ENCODE measurements around the gene VCL.
"Not testable (repeated sequence)": the region's sequence is repeated elsewhere in the genome, so short reads cannot be mapped to it uniquely, and the experiment has no call there.

Gene VCL

DNA sequence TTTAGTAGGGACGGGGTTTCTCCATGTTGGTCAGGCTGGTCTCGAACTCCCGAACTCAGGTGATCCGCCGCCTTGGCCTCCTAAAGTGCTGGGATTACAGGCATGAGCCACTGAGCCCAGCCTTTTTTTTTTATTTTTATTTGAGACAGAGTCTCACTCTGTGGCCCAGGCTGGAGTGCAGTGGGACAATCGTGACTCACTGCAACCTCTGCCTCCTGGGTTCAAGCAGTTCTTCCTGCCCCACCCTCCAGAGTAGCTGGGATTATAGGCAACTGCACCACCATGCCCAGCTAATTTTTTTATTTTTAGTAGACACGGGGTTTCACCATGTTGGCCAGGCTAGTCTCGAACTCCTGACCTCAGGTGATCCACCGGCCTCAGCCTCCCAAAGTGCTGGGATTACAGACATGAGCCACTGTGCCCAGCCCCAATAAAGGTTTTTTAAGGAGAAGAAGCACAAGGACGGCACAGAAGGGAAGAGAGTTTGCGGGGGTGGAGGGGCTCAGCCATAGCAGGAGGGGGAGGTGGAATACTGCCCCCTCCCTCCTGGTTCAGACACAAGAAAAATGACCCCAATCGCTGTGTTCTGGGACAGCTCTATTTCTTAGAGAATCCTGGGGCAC, 32.5 kb upstream of the VCL start:
- not testable (repeated sequence) for ATAC-seq (replicated peaks; ENCODE audit: extremely low read depth, poor library complexity, severe bottlenecking); H3K27ac Mint-ChIP-seq (ENCODE audit: low read depth); H3K27me3 Mint-ChIP-seq; H3K4me3 Mint-ChIP-seq; H3K36me3 Mint-ChIP-seq (ENCODE audit: insufficient read depth); H3K9me3 Mint-ChIP-seq; DNase-seq (ENCODE audit: low spot score in 2 of 2)
- H3K4me1 Mint-ChIP-seq: peaks cover 35% of the 10 kb centered on the region

DNA sequence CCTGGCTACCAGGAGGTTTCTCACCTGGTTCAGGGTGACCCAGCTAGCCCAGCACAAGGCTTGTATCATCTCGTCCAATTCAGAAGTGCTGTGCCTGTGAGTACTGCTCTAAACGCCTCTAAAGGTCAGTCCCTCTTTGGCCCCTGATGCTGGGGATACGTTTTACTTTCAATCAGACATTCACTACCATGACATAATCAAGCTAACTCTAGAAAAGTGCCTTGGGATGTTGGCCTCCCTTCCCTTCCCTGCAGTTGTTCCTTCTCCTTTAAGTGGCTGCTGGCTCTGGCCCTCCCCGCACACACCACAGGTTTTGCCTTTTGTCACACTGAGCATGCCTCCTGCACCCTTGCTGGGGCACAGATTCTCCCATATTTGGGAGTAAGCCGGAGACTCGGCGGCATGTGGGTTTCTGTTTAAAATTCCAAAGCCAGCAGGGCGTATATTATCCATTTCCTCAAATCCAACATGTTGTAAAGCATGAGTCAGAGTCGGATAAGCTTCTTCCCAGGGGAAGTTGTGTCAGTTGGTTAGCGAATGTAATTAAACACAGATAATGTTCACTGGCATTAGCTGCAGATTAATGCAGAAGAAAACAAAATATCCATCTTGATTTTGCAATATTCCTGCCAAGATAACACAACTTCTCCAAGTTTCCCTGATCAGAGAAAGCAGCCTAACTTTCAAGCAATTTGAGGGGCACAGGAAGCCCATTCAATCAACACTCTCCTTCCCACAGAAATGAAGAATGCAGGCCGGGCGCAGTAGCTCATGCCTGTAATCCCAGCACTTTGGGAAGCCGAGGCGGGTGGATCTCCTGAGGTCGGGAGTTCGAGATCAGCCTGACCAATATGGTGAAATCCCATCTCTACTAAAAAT, 31.8 kb upstream of the VCL start:
- Mint-ChIP-seq H3K36me3 (ENCODE audit: insufficient read depth) (peaks cover 2% of the 10 kb centered on the region), H3K4me3 (no peak overlapping the region), H3K27ac (ENCODE audit: low read depth) (no peak overlapping the region), H3K27me3 (no peaks in the 10 kb centered on the region), H3K4me1 (peaks cover 28% of the 10 kb centered on the region), H3K9me3 (no peaks in the 10 kb centered on the region)
- no peak for ATAC-seq (replicated peaks; ENCODE audit: extremely low read depth, poor library complexity, severe bottlenecking)
- no peak for DNase-seq (ENCODE audit: low spot score in 2 of 2)

DNA sequence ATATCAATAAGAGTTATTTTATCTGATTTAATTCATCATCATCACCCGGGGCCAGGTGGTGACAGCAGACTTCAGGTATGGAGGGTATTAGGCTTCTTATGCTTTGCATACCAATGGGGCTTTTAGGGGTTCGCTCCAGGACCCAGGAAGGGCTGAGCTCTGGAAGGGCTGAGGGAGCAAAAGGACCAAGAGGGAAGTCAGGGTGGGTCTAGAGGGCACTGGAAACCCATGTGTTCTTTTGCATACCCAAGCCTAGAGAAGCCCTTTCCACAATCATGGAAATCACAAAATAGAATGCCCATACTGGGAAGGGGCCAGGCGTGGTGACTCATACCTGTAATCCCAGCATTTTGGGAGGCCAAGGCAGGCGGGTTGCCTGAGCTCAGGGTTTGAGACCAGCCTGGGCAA, 30.9 kb upstream of the VCL start:
- no peaks in the 10 kb centered on the region for H3K9me3 Mint-ChIP-seq
- H3K4me3 Mint-ChIP-seq: no peak overlapping the region
- H3K36me3 Mint-ChIP-seq (ENCODE audit: insufficient read depth): peaks cover 2% of the 10 kb centered on the region
- H3K27me3 Mint-ChIP-seq: no peaks in the 10 kb centered on the region
- ATAC-seq (replicated peaks; ENCODE audit: extremely low read depth, poor library complexity, severe bottlenecking): no peak
- DNase-seq (ENCODE audit: low spot score in 2 of 2): no peak
- H3K4me1 Mint-ChIP-seq: peaks cover 26% of the 10 kb centered on the region
- H3K27ac Mint-ChIP-seq (ENCODE audit: low read depth): no peak overlapping the region

GRCh38 chr10:73967544-73967943, 30.4 kb upstream of the VCL start:
- Mint-ChIP-seq H3K27me3 (no peaks in the 10 kb centered on the region), H3K4me1 (peaks cover 26% of the 10 kb centered on the region), H3K36me3 (ENCODE audit: insufficient read depth) (peaks cover 2% of the 10 kb centered on the region), H3K4me3 (no peak overlapping the region), H3K27ac (ENCODE audit: low read depth) (no peak overlapping the region), H3K9me3 (no peaks in the 10 kb centered on the region)
- ATAC-seq (replicated peaks; ENCODE audit: extremely low read depth, poor library complexity, severe bottlenecking) (no peak), DNase-seq (ENCODE audit: low spot score in 2 of 2) (no peak)

DNA sequence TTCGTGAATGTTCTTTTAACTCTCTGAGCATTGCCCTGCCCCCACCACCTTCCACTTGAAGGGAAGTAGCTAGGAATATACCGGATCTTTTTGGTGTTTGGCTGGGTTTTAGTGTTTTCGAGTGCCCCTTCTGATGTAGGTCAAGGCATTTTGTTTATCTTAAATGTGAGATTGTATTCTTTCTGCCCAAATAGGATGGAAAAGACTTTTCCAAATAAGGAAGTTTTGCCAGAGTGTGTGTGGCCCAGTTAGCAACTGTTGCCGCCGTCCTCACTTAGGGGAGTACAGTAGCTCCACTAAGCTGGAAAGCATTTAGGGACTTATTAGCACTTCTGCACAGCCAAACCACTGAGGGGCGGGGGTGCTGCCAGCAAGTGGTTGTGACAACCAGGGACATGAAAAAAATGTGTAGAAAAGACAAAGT, 29.8 kb upstream of the VCL start:
- peaks cover 26% of the 10 kb centered on the region for H3K4me1 Mint-ChIP-seq
- H3K27ac Mint-ChIP-seq (ENCODE audit: low read depth): no peak overlapping the region
- DNase-seq (ENCODE audit: low spot score in 2 of 2): peak in 1 of 2 donors; percentile 25
- no peaks in the 10 kb centered on the region for H3K9me3 Mint-ChIP-seq
- ATAC-seq (replicated peaks; ENCODE audit: extremely low read depth, poor library complexity, severe bottlenecking): peak; percentile 89
- peak overlapping the region; percentile 37 for H3K4me3 Mint-ChIP-seq
- H3K36me3 Mint-ChIP-seq (ENCODE audit: insufficient read depth): peaks cover 2% of the 10 kb centered on the region
- H3K27me3 Mint-ChIP-seq: no peaks in the 10 kb centered on the region

DNA sequence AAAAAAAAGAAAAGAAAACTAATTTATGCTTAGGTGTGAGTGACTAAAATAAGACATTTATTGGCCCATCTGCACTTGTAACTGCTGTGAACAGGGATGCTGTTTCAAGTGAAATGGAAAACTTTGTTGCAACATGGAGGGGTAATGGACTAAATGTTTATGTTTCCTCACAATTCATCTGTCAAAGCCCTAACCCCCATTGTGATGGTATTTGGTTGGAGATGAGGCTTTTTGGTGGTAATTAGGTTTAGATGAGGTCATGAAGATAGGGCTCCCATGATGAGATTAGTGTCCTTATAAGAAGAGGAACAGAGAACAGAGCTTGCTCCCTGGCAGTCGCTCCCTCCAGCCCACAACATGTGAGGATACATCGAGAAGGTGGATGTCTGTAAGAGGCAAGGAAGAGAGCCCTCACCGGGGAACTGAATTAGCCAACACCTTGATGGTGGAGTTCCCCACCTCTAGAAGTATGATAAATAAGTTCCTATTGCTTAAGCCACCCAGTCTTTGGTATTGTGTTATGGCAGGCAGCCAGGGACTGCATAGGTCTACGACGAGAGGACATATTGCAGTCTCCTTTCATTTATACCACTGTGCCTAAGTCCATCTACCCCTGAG, 28.6 kb upstream of the VCL start:
- no peak overlapping the region for H3K27ac Mint-ChIP-seq (ENCODE audit: low read depth)

GRCh38 chr10:73970845-73971244, 27.1 kb upstream of the VCL start:
- H3K9me3 Mint-ChIP-seq: no peaks in the 10 kb centered on the region
- H3K4me3 Mint-ChIP-seq: no peak overlapping the region
- DNase-seq (ENCODE audit: low spot score in 2 of 2): no peak
- H3K36me3 Mint-ChIP-seq (ENCODE audit: insufficient read depth): peaks cover 2% of the 10 kb centered on the region
- no peak overlapping the region for H3K27ac Mint-ChIP-seq (ENCODE audit: low read depth)
- ATAC-seq (replicated peaks; ENCODE audit: extremely low read depth, poor library complexity, severe bottlenecking): no peak
- peaks cover 40% of the 10 kb centered on the region for H3K4me1 Mint-ChIP-seq
- no peaks in the 10 kb centered on the region for H3K27me3 Mint-ChIP-seq

More for the DNA sequence above, 28.6 kb upstream of the VCL start:
- DNase-seq (ENCODE audit: low spot score in 2 of 2) (no peak), ATAC-seq (replicated peaks; ENCODE audit: extremely low read depth, poor library complexity, severe bottlenecking) (no peak)
- Mint-ChIP-seq H3K27me3 (no peaks in the 10 kb centered on the region), H3K9me3 (no peaks in the 10 kb centered on the region), H3K4me3 (no peak overlapping the region), H3K4me1 (peaks cover 35% of the 10 kb centered on the region), H3K36me3 (ENCODE audit: insufficient read depth) (peaks cover 2% of the 10 kb centered on the region)

DNA sequence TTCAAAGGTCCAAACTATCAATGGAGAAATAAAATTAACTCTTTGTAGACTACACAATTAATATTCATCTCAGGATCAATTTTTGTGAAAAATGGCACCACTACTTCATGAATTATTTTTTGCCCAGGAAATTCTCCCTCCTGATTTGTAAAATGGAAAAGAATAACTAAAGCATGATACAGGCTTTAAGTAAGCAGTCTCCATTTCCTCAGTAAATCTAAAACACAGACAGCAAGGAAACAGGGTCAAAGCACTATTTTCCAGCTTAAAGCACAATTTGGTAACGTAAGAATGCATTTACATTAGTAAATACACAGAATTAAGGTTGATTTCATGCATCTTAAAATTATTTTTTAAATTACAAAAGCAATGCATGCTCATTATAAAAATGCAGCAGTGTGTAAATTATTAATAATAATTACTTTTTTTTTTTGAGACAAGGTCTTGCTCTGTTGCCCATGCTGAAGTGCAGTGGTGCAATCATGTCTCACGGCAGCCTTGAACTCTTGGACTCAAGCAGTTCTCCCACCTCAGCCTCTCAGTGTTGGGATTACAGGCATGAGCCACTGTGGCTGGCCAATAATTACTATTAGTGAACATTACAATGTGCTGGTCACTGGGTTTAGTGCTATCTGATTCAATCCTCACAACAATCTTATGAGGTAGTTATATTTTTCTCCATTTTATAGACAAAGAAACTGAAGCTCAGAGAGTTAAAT, 26.1 kb upstream of the VCL start:
- H3K27ac Mint-ChIP-seq (ENCODE audit: low read depth): no peak overlapping the region
- H3K36me3 Mint-ChIP-seq (ENCODE audit: insufficient read depth): no peaks in the 10 kb centered on the region
- no peak overlapping the region for H3K4me3 Mint-ChIP-seq
- H3K4me1 Mint-ChIP-seq: peaks cover 39% of the 10 kb centered on the region
- no peak for ATAC-seq (replicated peaks; ENCODE audit: extremely low read depth, poor library complexity, severe bottlenecking)
- H3K9me3 Mint-ChIP-seq: no peaks in the 10 kb centered on the region
- no peak for DNase-seq (ENCODE audit: low spot score in 2 of 2)
- H3K27me3 Mint-ChIP-seq: no peaks in the 10 kb centered on the region

DNA sequence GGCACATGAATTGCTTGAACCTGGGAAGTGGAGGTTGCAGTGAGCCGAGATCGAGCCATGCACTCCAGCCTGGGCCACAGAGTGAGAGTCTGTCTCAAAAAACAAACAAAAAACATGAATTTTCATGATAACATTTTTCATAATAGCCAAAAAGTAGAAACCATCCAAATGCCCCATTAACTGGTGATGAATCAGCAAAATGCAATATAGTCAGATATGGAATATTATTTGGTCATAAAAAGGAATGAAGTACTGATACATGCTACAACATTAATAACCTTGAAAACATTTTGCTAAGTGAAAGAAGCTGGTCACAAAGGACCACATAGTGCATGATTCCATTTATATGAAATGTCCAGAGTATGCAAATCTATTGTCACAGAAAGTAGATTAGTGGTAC, 24.5 kb upstream of the VCL start:
- Mint-ChIP-seq H3K4me3 (no peak overlapping the region), H3K9me3 (no peaks in the 10 kb centered on the region), H3K27me3 (no peaks in the 10 kb centered on the region), H3K27ac (ENCODE audit: low read depth) (no peak overlapping the region), H3K4me1 (peaks cover 26% of the 10 kb centered on the region), H3K36me3 (ENCODE audit: insufficient read depth) (no peaks in the 10 kb centered on the region)
- ATAC-seq (replicated peaks; ENCODE audit: extremely low read depth, poor library complexity, severe bottlenecking) (no peak), DNase-seq (ENCODE audit: low spot score in 2 of 2) (no peak)

DNA sequence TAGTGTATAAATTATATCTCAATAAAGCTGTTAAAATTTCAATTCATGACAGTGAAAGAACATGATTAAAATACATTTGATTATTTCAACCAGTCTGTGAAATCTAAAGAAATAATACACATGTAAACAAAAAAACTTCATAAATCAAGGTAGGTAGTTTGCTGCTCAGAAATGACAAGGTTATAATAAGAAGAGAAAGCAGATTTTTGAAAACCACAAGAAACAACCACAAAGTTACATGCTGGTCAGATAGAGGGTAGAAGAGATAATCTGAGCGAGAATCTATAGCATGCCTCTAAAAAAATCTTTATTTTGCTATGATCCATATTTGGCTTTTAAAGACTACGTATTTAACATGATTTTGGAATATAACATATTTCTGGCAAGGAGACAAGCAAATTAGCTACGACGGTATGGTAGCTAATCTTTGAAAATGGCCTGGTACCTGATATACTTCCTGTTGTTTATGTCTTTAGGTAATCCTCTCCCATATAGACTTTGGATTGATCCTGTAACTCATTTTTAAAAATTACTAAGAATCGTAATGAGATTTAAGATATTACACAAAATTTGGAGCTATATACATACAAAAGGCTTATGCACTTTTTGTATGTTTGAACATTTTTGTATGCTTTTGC, 23.5 kb upstream of the VCL start:
- no peak for DNase-seq (ENCODE audit: low spot score in 2 of 2)
- H3K4me3 Mint-ChIP-seq: peak overlapping the region; percentile 48
- no peak overlapping the region for H3K27ac Mint-ChIP-seq (ENCODE audit: low read depth)
- peak; percentile 82 for ATAC-seq (replicated peaks; ENCODE audit: extremely low read depth, poor library complexity, severe bottlenecking)
- no peaks in the 10 kb centered on the region for H3K36me3 Mint-ChIP-seq (ENCODE audit: insufficient read depth)
- no peaks in the 10 kb centered on the region for H3K9me3 Mint-ChIP-seq
- no peaks in the 10 kb centered on the region for H3K27me3 Mint-ChIP-seq
- peaks cover 16% of the 10 kb centered on the region for H3K4me1 Mint-ChIP-seq

DNA sequence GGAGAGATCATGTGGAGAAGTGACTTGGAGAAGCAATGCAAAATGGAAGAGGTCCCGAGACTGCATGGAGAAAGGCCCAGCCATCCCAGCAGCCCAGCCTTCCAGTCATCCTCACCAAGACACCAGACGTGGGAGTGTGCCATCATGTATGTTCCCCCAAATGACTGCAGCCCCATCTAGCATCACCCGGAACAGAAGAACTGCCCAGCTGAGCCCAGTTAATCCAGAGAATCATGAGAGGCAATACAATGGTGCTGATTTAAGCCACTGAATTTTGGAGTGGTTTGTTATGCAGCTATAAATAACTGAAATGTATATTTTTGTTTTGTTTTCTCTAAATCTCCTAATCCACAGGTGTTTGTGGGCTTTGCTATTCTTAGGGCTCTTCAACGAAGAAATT, 22.5 kb upstream of the VCL start:
- H3K4me3 Mint-ChIP-seq: no peak overlapping the region
- no peak overlapping the region for H3K27ac Mint-ChIP-seq (ENCODE audit: low read depth)
- no peaks in the 10 kb centered on the region for H3K36me3 Mint-ChIP-seq (ENCODE audit: insufficient read depth)
- DNase-seq (ENCODE audit: low spot score in 2 of 2) (no peak), ATAC-seq (replicated peaks; ENCODE audit: extremely low read depth, poor library complexity, severe bottlenecking) (no peak)
- H3K4me1 Mint-ChIP-seq: peaks cover 14% of the 10 kb centered on the region
- no peaks in the 10 kb centered on the region for H3K9me3 Mint-ChIP-seq
- no peaks in the 10 kb centered on the region for H3K27me3 Mint-ChIP-seq

DNA sequence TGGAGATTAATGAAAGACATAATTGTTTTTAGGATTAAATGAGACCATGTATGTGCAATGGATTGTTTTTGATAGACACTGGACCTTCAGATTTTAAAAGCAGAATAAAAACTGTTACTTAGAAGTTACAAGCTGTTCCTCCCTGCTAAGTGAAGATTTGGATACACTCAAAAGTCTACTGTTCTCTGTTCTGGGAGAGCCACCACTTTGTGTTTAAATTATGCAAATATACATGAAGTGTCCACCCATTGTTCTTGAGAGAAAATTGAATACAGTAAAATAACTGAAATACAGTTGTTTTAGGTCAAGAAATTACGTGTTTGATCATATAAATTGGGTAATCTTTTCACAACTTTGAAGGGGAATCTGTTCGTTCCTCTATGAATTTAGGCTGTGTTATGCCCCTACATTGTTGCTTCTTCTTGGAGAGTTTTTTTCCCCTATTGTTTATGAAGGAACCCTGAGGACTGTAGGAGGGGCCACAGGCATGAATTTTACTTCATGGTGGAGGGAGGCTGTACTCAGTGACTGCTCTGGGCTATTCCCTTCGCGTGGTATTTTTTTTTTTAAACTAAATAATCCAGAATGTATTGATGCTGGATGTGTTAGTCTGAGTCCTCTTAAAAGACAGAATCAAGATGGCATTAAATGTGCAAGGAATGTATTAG, 18.6 kb upstream of the VCL start:
- no peak overlapping the region for H3K27ac Mint-ChIP-seq (ENCODE audit: low read depth)
- no peak overlapping the region for H3K4me3 Mint-ChIP-seq
- no peaks in the 10 kb centered on the region for H3K36me3 Mint-ChIP-seq (ENCODE audit: insufficient read depth)
- no peak for ATAC-seq (replicated peaks; ENCODE audit: extremely low read depth, poor library complexity, severe bottlenecking)
- no peaks in the 10 kb centered on the region for H3K9me3 Mint-ChIP-seq
- no peak for DNase-seq (ENCODE audit: low spot score in 2 of 2)
- peaks cover 11% of the 10 kb centered on the region for H3K4me1 Mint-ChIP-seq
- H3K27me3 Mint-ChIP-seq: no peaks in the 10 kb centered on the region
